Eye (tissue), 1 donor: ENCODE data around the gene MCOLN2.

ENCODE experiments used
- DNase-seq: peaks from one replicate; pipeline ENCODE4 v3.0.0-alpha.2; 2015

MCOLN2 gene

GRCh38 chr1:84982395-84982794, 14.5 kb downstream of the MCOLN2 start:
- no peak for DNase-seq

GRCh38 chr1:84975035-84975434, 21.9 kb downstream of the MCOLN2 start:
- DNase-seq: no peak

GRCh38 chr1:84973498-84974334, 23.2 kb downstream of the MCOLN2 start:
- no peak for DNase-seq

- DNase-seq: no peak
Measured at GRCh38 chr1:84972377-84972987, 24.4 kb downstream of the MCOLN2 start.

- peak; percentile 20 for DNase-seq
Measured at GRCh38 chr1:84971957-84972356, 25.0 kb downstream of the MCOLN2 start.

- DNase-seq: no peak
Measured at GRCh38 chr1:84969489-84970250, 27.2 kb downstream of the MCOLN2 start.

- DNase-seq: no peak
Measured at GRCh38 chr1:84968865-84969264, 28.0 kb downstream of the MCOLN2 start.

- no peak for DNase-seq
Measured at GRCh38 chr1:84968101-84968500, 28.8 kb downstream of the MCOLN2 start.

GRCh38 chr1:84967666-84968065, 29.2 kb downstream of the MCOLN2 start:
- DNase-seq: no peak

- DNase-seq: no peak
Measured at GRCh38 chr1:84963021-84963420, 33.9 kb downstream of the MCOLN2 start.

- no peak for DNase-seq
Measured at GRCh38 chr1:84961316-84961715, 35.6 kb downstream of the MCOLN2 start.

GRCh38 chr1:84960371-84960770, 36.5 kb downstream of the MCOLN2 start:
- no peak for DNase-seq

- no peak for DNase-seq
Measured at GRCh38 chr1:84959294-84959693, 37.6 kb downstream of the MCOLN2 start.

GRCh38 chr1:84957966-84958365, 38.9 kb downstream of the MCOLN2 start:
- no peak for DNase-seq

- DNase-seq: no peak
Measured at GRCh38 chr1:84956655-84957054, 40.3 kb downstream of the MCOLN2 start.

- no peak for DNase-seq
Measured at GRCh38 chr1:84956097-84956496, 40.8 kb downstream of the MCOLN2 start.

- DNase-seq: no peak
Measured at GRCh38 chr1:84949664-84950063, 47.2 kb downstream of the MCOLN2 start.

- DNase-seq: peak; percentile 8
Measured at GRCh38 chr1:84947536-84948410, 49.1 kb downstream of the MCOLN2 start.

- DNase-seq: no peak
Measured at GRCh38 chr1:84946631-84947030, 50.3 kb downstream of the MCOLN2 start.

GRCh38 chr1:84944767-84945486, 52.0 kb downstream of the MCOLN2 start:
- DNase-seq: peak; percentile 96

- DNase-seq: no peak
Measured at GRCh38 chr1:84941843-84942242, 55.1 kb downstream of the MCOLN2 start.

GRCh38 chr1:84940481-84940880, 56.4 kb downstream of the MCOLN2 start:
- no peak for DNase-seq
